GM12874 (cell line): ENCODE results near the gene PIAS1.

Source experiments
- TF ChIP-seq, protein P1 (sequence below): IDR thresholded peaks from 2 replicates; pipeline ENCODE4 v1.5.1; 2011; ENCODE audit warnings: low read depth, mild to moderate bottlenecking, control low read depth, low read length, moderate library complexity; ENCODE audit not compliant: insufficient read depth

PIAS1 gene

DNA sequence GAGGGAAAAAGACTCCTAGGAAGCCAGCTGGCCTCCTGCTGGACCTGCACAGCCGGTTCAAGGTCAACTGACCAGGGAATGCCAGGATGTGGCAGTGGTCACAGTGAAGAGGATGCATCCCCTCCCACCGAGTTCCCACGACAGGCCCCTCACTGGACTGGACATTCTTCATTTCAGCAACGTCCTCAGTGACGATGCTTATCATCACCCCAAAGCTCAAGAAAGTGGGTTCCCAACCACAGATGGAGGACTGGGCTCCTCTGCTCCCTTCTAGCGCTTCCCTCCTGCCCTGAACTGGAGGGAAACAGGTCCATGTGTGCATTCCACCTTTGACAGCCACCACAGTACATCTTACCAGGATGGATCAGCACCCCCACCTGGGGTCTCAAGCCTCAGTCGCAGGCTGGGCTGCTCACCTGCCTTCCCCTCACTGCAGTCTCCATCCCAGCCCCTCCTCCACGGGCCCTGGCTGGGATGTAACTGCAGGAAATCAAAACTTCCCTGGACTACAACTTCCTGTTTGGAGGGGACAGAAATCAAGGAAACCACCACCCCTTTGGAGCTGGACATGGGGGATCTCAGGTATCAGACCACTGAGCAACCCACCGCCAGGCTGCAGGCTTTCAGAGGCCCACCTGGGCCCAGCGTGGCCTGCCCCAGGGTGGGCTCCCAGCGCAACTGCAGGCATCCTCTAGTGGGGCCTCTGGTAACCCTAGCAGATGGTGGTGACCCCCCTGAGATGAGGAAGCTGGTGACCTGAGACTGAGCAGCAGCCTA is 143.7 kb downstream of the PIAS1 start:
- TF ChIP-seq, protein P1, sequence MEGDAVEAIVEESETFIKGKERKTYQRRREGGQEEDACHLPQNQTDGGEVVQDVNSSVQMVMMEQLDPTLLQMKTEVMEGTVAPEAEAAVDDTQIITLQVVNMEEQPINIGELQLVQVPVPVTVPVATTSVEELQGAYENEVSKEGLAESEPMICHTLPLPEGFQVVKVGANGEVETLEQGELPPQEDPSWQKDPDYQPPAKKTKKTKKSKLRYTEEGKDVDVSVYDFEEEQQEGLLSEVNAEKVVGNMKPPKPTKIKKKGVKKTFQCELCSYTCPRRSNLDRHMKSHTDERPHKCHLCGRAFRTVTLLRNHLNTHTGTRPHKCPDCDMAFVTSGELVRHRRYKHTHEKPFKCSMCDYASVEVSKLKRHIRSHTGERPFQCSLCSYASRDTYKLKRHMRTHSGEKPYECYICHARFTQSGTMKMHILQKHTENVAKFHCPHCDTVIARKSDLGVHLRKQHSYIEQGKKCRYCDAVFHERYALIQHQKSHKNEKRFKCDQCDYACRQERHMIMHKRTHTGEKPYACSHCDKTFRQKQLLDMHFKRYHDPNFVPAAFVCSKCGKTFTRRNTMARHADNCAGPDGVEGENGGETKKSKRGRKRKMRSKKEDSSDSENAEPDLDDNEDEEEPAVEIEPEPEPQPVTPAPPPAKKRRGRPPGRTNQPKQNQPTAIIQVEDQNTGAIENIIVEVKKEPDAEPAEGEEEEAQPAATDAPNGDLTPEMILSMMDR = no peak

DNA sequence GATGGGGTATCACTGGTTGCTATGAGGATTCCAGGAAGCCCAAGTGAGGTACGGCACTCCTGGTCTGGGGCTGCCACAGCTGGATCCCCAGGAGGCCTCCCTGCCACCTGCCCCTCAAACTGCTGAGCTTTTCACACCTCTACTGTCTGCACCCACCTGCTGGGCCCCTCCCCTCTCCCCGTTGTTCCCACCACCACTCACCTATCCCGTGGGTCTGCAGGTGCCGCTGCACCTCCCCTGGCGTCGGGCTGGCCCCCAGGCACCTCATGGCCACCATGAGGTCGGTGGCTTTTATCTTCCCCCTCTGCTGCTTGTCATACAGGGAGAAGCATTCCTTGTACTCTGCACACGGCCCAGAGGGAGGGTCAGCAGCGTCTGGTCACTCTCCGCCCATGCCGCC is 145.2 kb downstream of the PIAS1 start:
- TF ChIP-seq, protein P1 = no peak

DNA sequence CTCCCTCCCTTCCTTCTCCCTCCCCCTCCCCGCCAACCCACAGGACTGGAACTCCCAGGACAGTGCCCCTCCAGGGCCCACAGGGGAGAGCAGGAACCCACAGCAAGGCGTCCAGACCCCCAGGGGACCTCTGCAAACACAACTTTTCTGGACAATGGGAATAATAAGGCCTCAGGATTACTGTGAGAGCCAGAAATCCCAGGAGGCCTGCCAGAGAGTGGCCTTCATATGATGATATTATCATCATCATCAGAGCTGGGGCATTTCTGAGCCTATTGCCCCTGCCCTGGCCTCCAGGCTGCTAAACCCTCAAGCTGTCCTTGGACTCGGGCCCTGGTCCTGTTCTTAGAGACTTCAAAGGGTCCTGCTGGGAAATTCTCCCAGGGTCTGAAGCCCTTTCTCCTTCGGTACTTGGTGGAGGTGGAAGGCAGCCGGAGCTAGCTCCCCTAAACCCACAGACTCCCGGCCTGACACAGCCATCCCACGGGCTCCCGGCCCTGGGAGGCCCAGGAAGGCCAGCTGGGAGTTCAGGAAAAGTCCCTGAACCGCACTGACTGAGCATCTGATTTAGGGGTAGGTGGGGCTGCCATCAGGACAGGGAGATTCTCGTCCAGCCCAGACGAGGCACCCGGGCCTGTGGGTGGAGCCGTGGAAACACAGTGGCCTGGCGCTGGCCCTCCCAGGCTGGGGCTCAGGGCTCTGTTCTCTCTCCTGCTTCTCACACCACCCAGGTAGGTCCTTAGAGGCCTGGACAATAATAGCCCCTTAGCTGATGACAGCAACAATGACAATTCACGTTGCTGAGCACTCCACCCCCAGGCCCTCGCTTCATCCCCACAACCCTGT is 146.1 kb downstream of the PIAS1 start:
- TF ChIP-seq, protein P1 = no peak

DNA sequence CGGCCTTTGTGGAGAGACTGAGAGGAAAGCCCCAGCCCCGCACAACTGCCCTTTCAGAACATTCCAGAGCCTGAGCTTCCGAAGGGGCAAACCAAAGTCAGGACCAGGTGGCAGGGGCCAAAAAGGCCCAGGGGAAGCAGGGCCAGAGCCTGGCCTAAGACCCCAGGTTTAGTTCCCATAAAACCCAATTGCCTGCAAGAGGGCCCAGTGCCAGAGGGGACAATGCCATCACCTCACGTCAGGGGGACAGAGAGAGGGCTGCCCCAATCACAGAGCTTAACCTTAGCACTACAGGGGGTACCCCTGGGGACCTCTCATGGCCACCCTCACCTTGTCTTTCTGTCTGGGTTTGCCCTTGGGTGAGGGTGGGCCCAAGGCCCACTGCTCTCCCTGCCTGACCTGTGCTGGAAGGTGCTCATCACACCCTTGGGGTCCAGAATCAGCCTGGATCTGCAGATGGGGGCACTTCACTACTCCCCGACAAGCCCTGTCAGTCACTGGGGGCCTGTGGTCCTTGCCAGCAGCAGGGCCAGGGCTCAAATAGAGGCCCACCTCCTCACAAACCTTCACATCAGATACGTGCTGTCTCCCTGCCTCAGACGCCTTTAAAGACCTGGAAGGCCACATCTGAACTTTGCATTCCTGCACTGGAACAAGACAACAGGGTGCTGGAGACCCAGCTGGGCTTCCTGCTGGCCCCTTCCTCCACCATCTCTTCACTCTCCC is 147.2 kb downstream of the PIAS1 start:
- TF ChIP-seq, protein P1 = no peak

DNA sequence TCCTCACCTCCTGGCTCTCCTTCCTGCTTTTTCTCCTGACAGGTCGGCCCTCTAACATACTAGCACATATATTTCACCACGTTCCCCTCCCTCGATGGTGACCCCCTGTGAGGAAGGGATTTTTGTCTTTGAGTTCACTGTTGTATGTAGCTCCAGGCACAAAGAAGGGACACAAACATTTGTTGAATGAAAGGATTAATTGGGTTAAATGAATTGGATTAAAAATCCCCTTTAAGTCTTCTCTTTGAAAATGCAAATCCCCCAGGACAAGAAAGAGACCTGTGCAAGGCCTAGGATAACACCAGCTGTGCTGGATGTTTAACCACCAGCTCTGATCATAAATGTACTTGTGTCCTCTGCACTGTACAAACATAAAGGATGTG is 147.8 kb downstream of the PIAS1 start:
- TF ChIP-seq, protein P1 = no peak

DNA sequence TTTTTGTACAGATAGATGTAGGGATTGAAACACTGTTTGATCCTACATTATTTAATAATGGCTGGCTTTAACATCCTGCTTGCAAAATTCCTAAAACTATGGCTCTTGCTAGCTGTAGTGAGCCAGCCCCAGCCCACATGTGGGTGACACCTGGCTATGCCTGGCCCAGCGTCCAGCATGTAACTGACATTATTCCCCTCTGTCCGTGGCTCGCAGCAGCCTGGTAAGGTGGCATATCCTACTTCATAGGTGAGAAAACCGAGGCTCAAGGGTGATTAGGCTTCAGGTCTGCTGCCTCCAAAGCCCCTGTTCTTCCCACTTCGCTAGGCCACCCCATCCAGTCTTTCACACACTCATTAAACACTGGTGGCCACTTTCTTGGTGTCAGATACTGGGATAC is 149.4 kb downstream of the PIAS1 start:
- TF ChIP-seq, protein P1 = no peak

DNA sequence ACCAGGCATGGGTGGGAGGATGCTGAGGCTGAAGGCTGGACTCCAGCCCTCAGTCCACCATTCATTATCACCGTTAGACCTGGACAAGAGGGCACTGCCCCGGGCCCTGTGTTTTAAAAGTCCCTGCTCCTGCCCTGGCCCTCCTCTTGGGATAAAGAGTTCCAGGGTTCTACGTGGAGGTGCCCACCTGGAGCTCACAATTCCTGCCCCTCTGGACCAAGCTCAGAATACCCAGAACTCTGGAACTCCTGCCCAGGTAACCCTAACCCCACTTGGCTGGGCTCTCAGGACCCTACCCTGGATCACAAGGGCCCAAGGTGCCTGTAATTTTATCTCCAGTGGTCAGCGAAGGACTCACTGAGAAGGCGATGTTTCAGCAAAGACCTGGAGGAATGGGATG is 149.8 kb downstream of the PIAS1 start:
- TF ChIP-seq, protein P1 = no peak
